Measurements from ENCODE around the gene PTPN6. TPM values are rescaled to one million over a fixed set of nuclear protein-coding genes. Genes with fewer than 3 reads are reported as not detected.

The PTPN6 gene
- total RNA-seq, 1 experiment from 2014 or later, result not detected

DNA sequence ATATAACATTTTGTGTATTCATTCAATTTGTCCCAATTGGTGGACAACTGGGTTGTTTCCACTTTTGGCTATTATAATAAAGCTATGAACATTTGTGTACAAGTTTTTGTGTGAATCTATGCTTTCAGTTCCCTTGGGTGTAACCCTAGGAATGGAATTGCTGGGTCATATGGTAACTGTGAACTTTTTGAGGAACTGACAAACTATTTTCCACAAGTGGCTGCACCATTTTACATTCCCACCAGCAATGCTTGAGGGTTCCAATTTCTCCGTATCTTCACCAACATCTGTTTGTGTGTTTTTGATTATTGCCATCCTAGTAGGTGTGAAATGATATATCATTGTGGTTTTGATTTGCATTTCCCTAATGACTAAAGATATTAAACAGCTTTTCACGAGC lies 54.2 kb downstream of the PTPN6 start:
- no peak for DNase-seq (ENCODE audit: low read depth)

GRCh38 chr12:7006639-7007038 lies 55.5 kb downstream of the PTPN6 start:
- no peak for DNase-seq (ENCODE audit: low read depth)

- DNase-seq (ENCODE audit: low read depth), result no peak
Observed at GRCh38 chr12:7008864-7009263, 57.7 kb downstream of the PTPN6 start.

GRCh38 chr12:7009512-7009911 lies 58.4 kb downstream of the PTPN6 start:
- DNase-seq (ENCODE audit: low read depth), result no peak

Other genes starting within 250 kb of the PTPN6 start
- 111 and 130 TPM in 2 replicates for gene COPS7A, start 227.3 kb upstream of the PTPN6 start, total RNA-seq (2014; rRNA removed)
- 304 and 308 TPM in 2 replicates for gene MLF2, start 198.2 kb upstream of the PTPN6 start, total RNA-seq (2014; rRNA removed)
- gene PTMS, start 185.0 kb upstream of the PTPN6 start, total RNA-seq (2014; rRNA removed), result 244 and 318 TPM in 2 replicates
- 0.23 and 0.45 TPM in 2 replicates for gene LAG3, start 178.8 kb upstream of the PTPN6 start, total RNA-seq (2014; rRNA removed)
- 0.92 TPM in 1 of 2 replicates, not detected in the other for gene CD4, start 161.8 kb upstream of the PTPN6 start, total RNA-seq (2014; rRNA removed)
- gene GPR162, start 129.5 kb upstream of the PTPN6 start, total RNA-seq (2014; rRNA removed), result 2.0 TPM in 2 replicates
- gene P3H3, start 122.9 kb upstream of the PTPN6 start, total RNA-seq (2014; rRNA removed), result 47.6 and 58.4 TPM in 2 replicates
- 2.6 and 2.8 TPM in 2 replicates for gene GNB3, start 110.4 kb upstream of the PTPN6 start, total RNA-seq (2014; rRNA removed)
- gene CDCA3, start 100.1 kb upstream of the PTPN6 start, total RNA-seq (2014; rRNA removed), result 101 and 120 TPM in 2 replicates
- gene USP5, start 99.2 kb upstream of the PTPN6 start, total RNA-seq (2014; rRNA removed), result 119 and 127 TPM in 2 replicates
- gene TPI1, start 83.8 kb upstream of the PTPN6 start, total RNA-seq (2014; rRNA removed), result 2,020 and 2,623 TPM in 2 replicates
- 9.6 and 13.0 TPM in 2 replicates for gene SPSB2, start 78.1 kb upstream of the PTPN6 start, total RNA-seq (2014; rRNA removed)
- gene LRRC23, start 46.5 kb upstream of the PTPN6 start, total RNA-seq (2014; rRNA removed), result 4.0 and 5.3 TPM in 2 replicates
- gene ENO2, start 36.8 kb upstream of the PTPN6 start, total RNA-seq (2014; rRNA removed), result 22.7 and 26.3 TPM in 2 replicates
- gene ATN1, start 23.4 kb upstream of the PTPN6 start, total RNA-seq (2014; rRNA removed), result 15.4 and 20.0 TPM in 2 replicates
- gene RNU7-1, start 7.5 kb upstream of the PTPN6 start, total RNA-seq (2014; rRNA removed), result not detected in 2 replicates
- 185 and 223 TPM in 2 replicates for gene C12orf57, start 7.3 kb upstream of the PTPN6 start, total RNA-seq (2014; rRNA removed)
- 302 and 330 TPM in 2 replicates for gene PHB2, start 19.3 kb downstream of the PTPN6 start, total RNA-seq (2014; rRNA removed)
- gene EMG1, start 19.6 kb downstream of the PTPN6 start, total RNA-seq (2014; rRNA removed), result 39.1 and 61.7 TPM in 2 replicates
- 14.6 and 20.4 TPM in 2 replicates for gene LPCAT3, start 67.1 kb downstream of the PTPN6 start, total RNA-seq (2014; rRNA removed)
- gene C1S, start 109.4 kb downstream of the PTPN6 start, total RNA-seq (2014; rRNA removed), result 14.8 and 26.9 TPM in 2 replicates
- 63.0 and 131 TPM in 2 replicates for gene C1R, start 141.1 kb downstream of the PTPN6 start, total RNA-seq (2014; rRNA removed)
- 17.9 and 24.7 TPM in 2 replicates for gene C1RL, start 157.9 kb downstream of the PTPN6 start, total RNA-seq (2014; rRNA removed)
- not detected in 2 replicates for gene RBP5, start 177.5 kb downstream of the PTPN6 start, total RNA-seq (2014; rRNA removed)
- 4.0 and 4.6 TPM in 2 replicates for gene CLSTN3, start 179.0 kb downstream of the PTPN6 start, total RNA-seq (2014; rRNA removed)
- 21.2 TPM in 2 replicates for gene PEX5, start 238.3 kb downstream of the PTPN6 start, total RNA-seq (2014; rRNA removed)